ENCODE data around the gene UBAC2. TPM values are rescaled to one million over a fixed set of nuclear protein-coding genes. Genes with fewer than 3 reads are reported as not detected.

UBAC2 gene
- total and polyA plus RNA-seq, 2 of the 8 experiments (the other 6 are each of a cell fraction or from before 2014, with no cell fraction given): 75.9 to 76.9 TPM

DNA sequence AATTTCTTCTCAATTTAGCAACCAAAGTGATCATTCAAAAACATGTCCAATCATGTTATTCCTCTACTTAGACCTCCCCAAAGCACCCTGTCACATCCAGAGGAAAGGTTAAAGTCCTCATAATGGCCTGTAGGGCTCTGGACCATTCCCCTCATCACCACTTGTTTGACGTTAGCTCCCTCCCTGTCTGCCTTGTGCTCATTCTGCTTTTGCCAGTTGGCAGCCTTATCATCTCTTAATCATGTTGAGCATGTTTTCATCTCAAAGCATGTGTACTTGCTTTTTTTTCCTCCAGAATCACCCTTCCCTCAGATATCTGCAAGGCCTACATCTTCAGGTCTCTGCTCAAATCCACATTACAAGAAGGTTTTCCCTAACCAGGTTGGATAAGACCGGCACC, 25.9 kb downstream of the UBAC2 start:
- H3K9ac ChIP-seq (replicated peaks in 1 of 4; ENCODE audit: extremely low read depth in 1 of 4, low read depth in 3 of 4, low read length in 3 of 4): no peak overlapping the region
- ChIA-PET POLR2A (ENCODE audit: partially characterized antibody) (no interaction called here), CTCF (ENCODE audit: partially characterized antibody) (interaction anchor here (2.4 kb wide), 1 partner anchor 8 kb away, joined by 6 read pairs; no protein-coding TSS in a partner anchor)
- no peak overlapping the region for H3K4me3 ChIP-seq (ENCODE audit: extremely low read depth in 1 of 4, insufficient read depth in 2 of 4, low read depth in 3 of 4, low read length in 4 of 4)
- H2AK5ac ChIP-seq (ENCODE audit: low read depth, low read length): no peak overlapping the region
- H2BK12ac ChIP-seq (ENCODE audit: low read depth, low read length): no peak overlapping the region
- peaks cover 0 to 4% (median 0%) of the 10 kb centered on the region in 4 experiments; a peak in 2 of 7 replicates for H3K4me1 ChIP-seq (replicated peaks in 1 of 4; ENCODE audit: control insufficient read depth in 3 of 4, insufficient read depth in 4 of 4, low read length in 3 of 4)
- no peak overlapping the region for H2BK5ac ChIP-seq (ENCODE audit: low read depth, low read length)
- H3K79me1 ChIP-seq (ENCODE audit: low read depth, low read length): peaks cover 19% of the 10 kb centered on the region
- no peak overlapping the region for H2BK120ac ChIP-seq (replicated peaks; ENCODE audit: low read depth, low read length)
- no peak overlapping the region for H4K8ac ChIP-seq (ENCODE audit: extremely low read depth, insufficient read depth, low read length)
- peaks cover 0 to 8% of the 10 kb centered on the region in 2 experiments for H4K20me1 ChIP-seq (replicated peaks in 1 of 2; ENCODE audit: control insufficient read depth in 1 of 2, insufficient read depth in 2 of 2, low read length in 2 of 2)
- no peak overlapping the region for H4K91ac ChIP-seq (replicated peaks; ENCODE audit: insufficient read length, low read length)
- no peak overlapping the region for H3K14ac ChIP-seq (ENCODE audit: insufficient read length)
- H2AFZ ChIP-seq (ENCODE audit: low read length): no peak overlapping the region
- H4K5ac ChIP-seq (ENCODE audit: insufficient read length, low read depth, low read length): no peak overlapping the region
- FAIRE-seq (no peak), DNase-seq (ENCODE audit: low read depth in 1 of 2, low spot score in 2 of 2) (no peak)
- H3K27ac ChIP-seq (ENCODE audit: low read depth, low read length): no peak overlapping the region
- peaks cover 30 to 92% of the 10 kb centered on the region in 2 experiments for H3K79me2 ChIP-seq (ENCODE audit: control insufficient read depth in 1 of 2, insufficient read depth in 2 of 2, low read length in 2 of 2)
- H3K4ac ChIP-seq (replicated peaks; ENCODE audit: insufficient read length, low read depth, low read length): no peak overlapping the region
- H2BK20ac ChIP-seq (ENCODE audit: low read length): no peak overlapping the region
- H3K23ac ChIP-seq (ENCODE audit: insufficient read length): no peak overlapping the region
- no peaks in the 10 kb centered on the region for H3K9me3 ChIP-seq (ENCODE audit: insufficient read depth in 2 of 2, low read depth in 1 of 2, low read length in 1 of 2)
- H3K36me3 ChIP-seq (ENCODE audit: control insufficient read depth in 2 of 4, insufficient read depth in 4 of 4, low read length in 3 of 4): no peaks in the 10 kb centered on the region
- no peak for TF ChIP-seq SP4 (IDR thresholded peaks at IDR 0.05; ENCODE audit: low read length)
- no peak for TF ChIP-seq RBBP5 (IDR thresholded peaks at IDR 0.05; ENCODE audit: borderline replicate concordance, low read depth, low read length)
- TF ChIP-seq CTCF (IDR thresholded peaks at IDR 0.05; ENCODE audit: control extremely low read depth in 1 of 3, insufficient read depth in 1 of 3, low read depth in 1 of 3, low read length in 3 of 3): no peak
- TF ChIP-seq RAD21 (IDR thresholded peaks at IDR 0.05 in 1 of 2, conservative IDR thresholded peaks at IDR 0.05 in 1 of 2; ENCODE audit: low read depth in 2 of 2, low read length in 2 of 2): no peak
- no peak for TF ChIP-seq RXRA (IDR thresholded peaks at IDR 0.05; ENCODE audit: insufficient read depth, low read depth, low read length)
- no peaks in the 10 kb centered on the region for H3K23me2 ChIP-seq (ENCODE audit: low read depth, low read length)
- H2BK15ac ChIP-seq (ENCODE audit: low read length): no peak overlapping the region
- no peak overlapping the region for H3K18ac ChIP-seq (ENCODE audit: extremely low read depth, low read length)
- no peak overlapping the region for H3K4me2 ChIP-seq (ENCODE audit: insufficient read depth in 1 of 2, low read depth in 2 of 2, low read length in 2 of 2)
- WGBS, 2 experiments (ENCODE audit: extremely low coverage in 1 of 2, insufficient coverage in 1 of 2, insufficient read length in 1 of 2, insufficient replicate concordance in 2 of 2, low coverage in 1 of 2, low lambda C conversion rate in 2 of 2, missing lambda C conversion rate in 1 of 2): 89% methylated on average over 2 of the region's 2 CpGs; no CpG with 5 or more reads in 1 of the 2 experiments
- H3K27me3 ChIP-seq (replicated peaks in 1 of 4; ENCODE audit: control insufficient read depth in 3 of 4, extremely low read depth in 1 of 4, insufficient read depth in 3 of 4, low read length in 3 of 4): no peaks in the 10 kb centered on the region
- H3K56ac ChIP-seq (replicated peaks; ENCODE audit: insufficient read length, low read depth, low read length): no peak overlapping the region
